ENCODE results near the gene ARRDC2.
"Not testable (repeated sequence)": the region's sequence is repeated elsewhere in the genome, so short reads cannot be mapped to it uniquely, and the experiment has no call there.

GRCh38 chr19:18005750-18006149 is 2.2 kb upstream of the ARRDC2 start:
- TF ChIP-seq EZH2 (IDR thresholded peaks at IDR 0.05; ENCODE audit: insufficient read depth, poor library complexity, severe bottlenecking); EZH2phosphoT487 (IDR thresholded peaks at IDR 0.05; ENCODE audit: insufficient read depth, low read depth): not testable (repeated sequence)

All from GM23248 (cell line).